Stimulated activated CD4-positive, alpha-beta T cell treated with anti-CD3 and anti-CD28 coated beads, Interleukin-12 subunit alpha, Interleukin-12 subunit beta, amount 100 ng/mL, for 48 hours (primary cell): ENCODE results near the gene PTGES3.

Experiments used
- DNase-seq, 3 donors: peaks; one replicate each; pipeline ENCODE4 v3.0.0-alpha.2; 2020; ENCODE audit warnings: low read depth in 2 of 3, low spot score in 1 of 3

Gene PTGES3

GRCh38 chr12:56630180-56630632 lies 57.9 kb downstream of the PTGES3 start, which contains the start of gene BAZ2A:
TSS of gene BAZ2A (minus strand) at chr12:56630326. CDS start at chr12:56617530, 12,796 bp downstream.
- peak; percentile 74 to 87 (median 82) for DNase-seq

GRCh38 chr12:56629459-56630179 lies 58.5 kb downstream of the PTGES3 start:
- DNase-seq: peak in 1 of 3 donors; percentile 34

GRCh38 chr12:56628671-56629458 lies 59.2 kb downstream of the PTGES3 start:
- peak in 1 of 3 donors; percentile 58 for DNase-seq

GRCh38 chr12:56626701-56627100 lies 61.4 kb downstream of the PTGES3 start:
- DNase-seq: no peak

GRCh38 chr12:56622535-56622934 lies 65.5 kb downstream of the PTGES3 start:
- no peak for DNase-seq

GRCh38 chr12:56616925-56617324 lies 71.2 kb downstream of the PTGES3 start:
- no peak for DNase-seq

GRCh38 chr12:56616244-56616643 lies 71.8 kb downstream of the PTGES3 start:
- DNase-seq: no peak

GRCh38 chr12:56614627-56615026 lies 73.5 kb downstream of the PTGES3 start:
- DNase-seq: no peak
